Hematopoietic multipotent progenitor cell treated with erythropoietin and hydrocortisone succinate and interleukin-3 and kit ligand, for 15 days (in vitro differentiated cells): ENCODE data around the gene CLCA2.
A peak's percentile ranks its signal among the peaks of the same experiment; 100 is the strongest.

Experiments used
- DNase-seq: peaks from one replicate; pipeline ENCODE4 v3.0.0-alpha.2; 2015; ENCODE audit warnings: low spot score

Gene CLCA2

DNA sequence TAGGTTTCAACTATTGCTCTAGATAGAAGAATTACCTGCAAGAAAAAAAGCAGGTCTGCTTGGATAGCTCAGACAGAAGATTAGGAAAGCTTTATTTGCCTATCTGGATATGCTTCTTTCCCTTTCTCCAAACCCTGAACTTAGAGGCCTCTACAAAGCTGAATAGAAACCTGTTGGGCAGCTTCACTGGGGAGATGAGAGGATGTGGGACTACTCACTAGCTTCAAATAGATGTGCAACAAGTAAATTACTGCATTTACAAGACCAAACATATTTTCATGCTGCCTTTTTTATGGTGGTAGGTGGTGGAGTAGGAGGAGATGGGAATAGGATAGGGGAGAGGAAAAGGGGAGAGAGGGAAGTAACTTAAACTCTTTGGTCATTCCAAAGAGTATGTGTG is 6.4 kb downstream of the CLCA2 start:
- DNase-seq: no peak

DNA sequence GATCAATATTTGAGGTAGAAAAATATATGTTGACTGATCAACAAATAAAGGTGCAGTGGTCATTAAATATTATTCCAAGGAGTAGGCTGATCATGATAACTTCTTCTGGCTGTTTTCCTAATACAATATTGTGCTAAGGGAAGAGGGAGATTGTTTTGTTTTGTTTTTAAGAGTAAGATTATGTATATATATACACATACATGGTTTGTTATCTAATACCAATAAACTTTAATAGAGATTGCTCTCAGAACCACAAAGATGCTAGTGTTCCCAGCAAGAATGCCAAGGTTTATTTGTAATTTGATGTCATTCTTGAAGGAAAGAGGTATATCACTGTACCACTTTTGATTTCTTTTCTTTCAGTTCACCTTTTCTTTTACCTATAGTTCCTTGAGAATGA is 10.1 kb downstream of the CLCA2 start:
- no peak for DNase-seq

DNA sequence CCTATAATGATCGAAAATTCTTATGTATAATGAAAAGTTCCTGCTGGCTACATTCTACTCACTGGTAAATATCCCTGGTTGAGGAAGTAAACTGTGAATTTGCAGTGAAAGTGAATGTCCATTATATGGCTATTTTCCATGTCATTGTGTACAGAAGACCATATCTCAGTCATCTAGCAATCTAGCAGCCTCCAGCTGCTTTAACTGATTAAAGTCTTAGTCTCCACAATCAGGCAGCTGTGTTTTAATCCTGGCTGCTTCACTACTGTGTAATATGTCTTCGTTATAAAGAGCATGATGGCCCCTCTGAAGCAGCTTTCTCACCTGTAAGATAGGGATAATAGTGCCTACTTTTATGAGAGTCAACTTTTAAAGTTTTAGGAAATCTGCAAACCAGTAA is 11.4 kb downstream of the CLCA2 start:
- no peak for DNase-seq

DNA sequence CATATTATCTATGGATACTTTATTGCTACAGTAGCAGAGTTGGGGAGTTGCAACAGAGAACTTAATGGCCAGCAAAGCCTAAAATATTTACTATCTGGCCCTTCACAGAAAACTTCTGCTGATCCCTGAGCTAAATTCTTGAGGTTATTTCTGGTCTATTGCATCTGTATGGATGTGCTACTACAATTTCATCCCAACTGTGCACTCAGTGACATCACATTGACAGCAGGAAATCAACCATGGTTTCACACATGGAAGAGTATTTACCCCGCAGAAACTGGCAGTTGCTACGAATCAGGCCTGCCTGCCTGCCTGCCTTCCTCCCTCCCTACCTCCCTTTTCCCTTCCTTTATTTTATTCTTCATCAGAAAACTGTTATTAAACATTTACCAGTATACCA is 12.1 kb downstream of the CLCA2 start:
- no peak for DNase-seq

DNA sequence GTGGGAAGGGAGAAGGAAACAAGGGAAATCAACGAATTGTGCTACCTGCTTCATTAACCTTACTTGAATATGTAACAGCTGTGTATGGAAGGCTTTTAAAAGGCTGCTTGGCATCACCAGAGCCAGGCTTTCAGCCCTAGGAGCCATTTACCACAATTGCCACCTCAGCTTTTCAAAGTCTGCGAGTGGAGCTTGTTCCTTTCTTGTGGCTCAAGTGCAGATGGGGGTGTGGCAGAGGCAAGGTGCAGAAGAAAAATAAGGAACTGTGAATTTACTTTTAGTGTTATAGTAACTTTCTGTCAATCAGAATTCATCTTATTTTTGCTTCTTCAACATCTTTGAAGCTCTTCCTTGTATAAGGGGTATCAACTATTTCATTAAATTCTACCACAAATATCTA is 17.6 kb downstream of the CLCA2 start:
- no peak for DNase-seq

DNA sequence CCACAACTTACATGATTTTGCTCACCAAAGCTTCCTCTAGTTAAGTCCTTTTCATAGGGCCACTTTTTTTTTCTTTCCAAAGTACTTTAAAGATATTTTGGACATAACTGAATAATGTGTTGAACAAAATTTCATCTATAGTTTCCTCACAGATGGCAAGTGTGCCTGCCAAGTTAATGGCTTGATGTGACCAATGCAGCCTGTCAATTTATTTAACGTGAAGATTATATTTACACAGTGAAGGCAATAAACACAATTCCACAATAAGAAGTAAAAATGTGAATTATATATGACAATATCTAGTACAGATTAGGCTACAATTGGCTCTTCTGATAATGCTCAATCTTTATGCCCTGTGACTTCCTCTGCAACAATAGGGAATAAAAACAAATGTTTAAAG is 18.0 kb downstream of the CLCA2 start:
- no peak for DNase-seq

DNA sequence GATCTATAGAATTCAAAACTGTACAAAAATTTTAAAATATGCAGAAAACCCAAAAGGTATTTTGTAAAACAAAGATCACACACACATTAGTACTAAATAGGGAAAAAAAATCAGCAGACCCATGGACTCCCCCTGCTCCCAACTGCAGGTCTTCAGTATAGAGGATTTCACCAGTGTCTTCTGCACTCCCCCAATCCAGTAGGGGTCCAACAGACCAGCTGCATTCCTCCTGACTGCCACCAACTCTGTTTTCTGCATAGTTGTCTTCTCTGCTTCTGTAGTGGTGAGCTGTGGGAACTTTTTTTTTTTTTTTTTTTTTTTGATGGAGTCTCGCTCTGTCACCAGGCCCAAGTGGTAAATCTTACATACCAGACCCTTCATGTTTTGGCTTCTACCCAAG is 21.9 kb downstream of the CLCA2 start:
- DNase-seq: no peak

DNA sequence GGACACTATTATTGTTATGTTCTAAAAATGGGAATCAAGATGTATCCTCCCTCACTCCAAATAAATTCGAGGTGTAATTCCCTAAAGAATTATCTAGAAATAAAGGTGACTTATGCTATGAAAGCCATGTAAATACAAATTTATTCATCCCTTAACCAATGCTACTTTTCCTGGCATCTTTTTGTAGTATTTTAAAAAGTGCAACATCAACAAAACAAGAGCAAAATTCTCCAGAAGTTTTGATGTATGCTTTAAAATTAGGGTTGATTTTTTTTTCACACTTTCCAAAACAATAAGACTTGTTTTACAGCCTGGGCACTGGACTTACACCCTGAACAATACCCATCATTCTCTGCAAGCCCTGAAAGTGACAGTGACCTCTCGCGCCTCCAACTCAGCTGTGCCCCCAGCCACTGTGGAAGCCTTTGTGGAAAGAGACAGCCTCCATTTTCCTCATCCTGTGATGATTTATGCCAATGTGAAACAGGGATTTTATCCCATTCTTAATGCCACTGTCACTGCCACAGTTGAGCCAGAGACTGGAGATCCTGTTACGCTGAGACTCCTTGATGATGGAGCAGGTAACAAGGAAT is 23.3 kb downstream of the CLCA2 start:
- DNase-seq: no peak

DNA sequence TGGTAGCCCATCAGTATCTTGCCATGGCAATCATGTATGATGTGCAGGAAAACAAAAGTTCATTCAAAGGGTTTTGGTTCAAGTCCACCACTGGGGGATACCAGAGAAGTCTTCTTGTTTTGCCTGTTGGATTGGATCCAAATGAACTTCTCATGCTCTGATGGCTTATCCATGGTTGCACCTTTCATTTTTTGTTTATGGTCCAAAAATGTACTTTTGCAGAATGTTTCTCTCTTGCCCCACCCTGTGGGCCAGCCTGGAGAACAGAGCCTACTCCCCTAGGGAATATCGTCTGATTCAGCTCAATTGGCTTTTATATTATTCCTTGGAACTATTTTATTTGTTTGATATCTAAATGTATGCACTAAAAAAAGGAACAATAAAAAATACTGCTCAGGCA is 24.7 kb downstream of the CLCA2 start:
- peak; percentile 21 for DNase-seq

DNA sequence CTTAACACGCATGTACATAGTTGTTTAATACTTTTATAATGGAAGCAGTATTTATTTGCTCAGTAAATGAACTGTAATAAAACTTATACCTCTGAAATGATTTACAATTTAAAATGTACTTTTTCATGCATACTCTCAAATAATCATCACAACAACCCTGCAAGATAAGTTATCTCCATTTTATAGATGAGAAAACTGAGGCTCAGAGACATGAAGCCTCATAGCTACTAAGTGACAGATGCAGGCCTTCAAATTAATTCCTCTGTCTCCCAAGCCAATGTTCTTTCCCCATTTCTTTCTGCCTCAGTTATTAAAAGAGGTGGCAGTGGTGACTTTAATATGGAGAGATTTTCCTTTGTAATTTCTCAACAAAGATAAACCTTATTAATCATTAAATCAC is 25.1 kb downstream of the CLCA2 start:
- no peak for DNase-seq

DNA sequence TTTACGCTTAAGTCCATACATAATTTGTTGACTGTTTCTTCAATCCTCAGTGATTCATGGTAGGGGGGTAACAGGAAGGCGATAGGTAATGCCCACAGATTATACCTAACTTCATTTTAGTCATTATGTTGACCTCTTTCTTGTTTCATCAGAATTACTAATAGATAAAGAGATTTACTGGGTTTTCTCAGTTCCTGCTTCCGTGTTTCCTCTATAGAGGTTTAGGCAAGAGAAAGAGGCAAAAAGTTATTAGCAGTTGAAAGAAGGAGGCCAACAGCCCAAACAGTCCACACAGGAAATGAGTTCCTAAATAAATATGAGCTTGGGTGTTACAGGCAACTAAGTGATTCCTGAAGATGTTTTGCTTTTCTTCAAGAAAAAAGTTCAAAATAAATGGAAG is 26.9 kb downstream of the CLCA2 start:
- DNase-seq: no peak

DNA sequence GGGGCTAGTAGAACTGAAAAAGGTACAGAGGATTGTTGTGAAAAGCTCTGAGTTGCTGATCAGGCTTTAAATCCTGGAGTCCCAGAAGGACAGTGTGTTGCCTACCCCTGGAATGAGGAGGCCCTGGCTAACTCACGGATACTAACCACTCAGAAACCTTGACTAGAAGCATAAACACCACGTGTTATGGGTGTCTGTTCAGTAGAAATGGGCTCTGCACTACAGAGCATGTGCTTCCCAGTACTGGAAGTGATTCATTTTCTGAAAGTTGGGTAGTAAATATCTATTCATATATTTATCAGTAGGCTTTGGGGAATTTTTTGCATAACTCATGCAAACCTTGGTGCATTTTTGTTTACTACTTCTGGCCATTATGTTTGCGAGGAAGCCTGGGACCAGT is 29.7 kb downstream of the CLCA2 start:
- DNase-seq: no peak

DNA sequence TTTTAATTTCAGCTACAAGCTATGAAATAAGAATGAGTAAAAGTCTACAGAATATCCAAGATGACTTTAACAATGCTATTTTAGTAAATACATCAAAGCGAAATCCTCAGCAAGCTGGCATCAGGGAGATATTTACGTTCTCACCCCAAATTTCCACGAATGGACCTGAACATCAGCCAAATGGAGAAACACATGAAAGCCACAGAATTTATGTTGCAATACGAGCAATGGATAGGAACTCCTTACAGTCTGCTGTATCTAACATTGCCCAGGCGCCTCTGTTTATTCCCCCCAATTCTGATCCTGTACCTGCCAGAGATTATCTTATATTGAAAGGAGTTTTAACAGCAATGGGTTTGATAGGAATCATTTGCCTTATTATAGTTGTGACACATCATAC is 31.1 kb downstream of the CLCA2 start:
- DNase-seq: no peak

DNA sequence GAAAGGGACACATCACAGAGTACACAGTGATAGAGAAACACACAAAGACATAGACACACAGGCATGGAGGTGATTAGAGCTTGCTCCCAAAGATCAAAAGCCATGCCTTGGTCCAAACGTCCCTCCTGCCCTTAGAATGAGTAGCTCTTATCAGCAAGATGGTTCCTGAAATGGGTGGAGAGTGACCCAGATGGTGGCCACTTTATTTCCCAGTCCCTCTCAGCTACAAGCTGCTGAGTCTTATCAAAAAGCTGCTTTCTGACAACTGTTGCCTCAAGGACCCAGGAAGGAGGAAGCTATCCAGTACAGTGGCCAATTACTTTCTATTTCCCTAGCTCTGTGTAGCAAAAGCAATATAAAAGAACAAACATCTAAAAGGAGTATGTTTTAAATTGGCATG is 37.0 kb downstream of the CLCA2 start:
- no peak for DNase-seq

DNA sequence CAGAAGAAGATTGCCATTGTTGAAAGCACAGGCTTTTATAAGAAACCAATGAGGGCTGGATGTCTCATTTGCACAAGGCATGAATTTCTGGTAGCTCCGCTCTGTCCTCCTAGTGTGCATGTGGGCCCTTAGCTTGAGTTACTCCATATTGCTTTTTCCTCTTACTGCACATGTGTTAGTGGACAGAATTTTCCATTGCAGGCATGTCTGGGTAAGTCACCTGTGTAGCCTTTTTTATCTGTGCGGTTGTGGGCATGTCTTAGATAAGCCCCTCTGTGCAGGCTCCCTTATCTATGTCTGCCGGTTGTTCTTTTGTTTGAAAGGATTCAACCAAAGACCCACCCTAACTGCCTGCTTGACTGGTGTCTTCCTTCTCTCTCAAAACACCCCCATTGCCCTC is 37.5 kb downstream of the CLCA2 start:
- DNase-seq: no peak

DNA sequence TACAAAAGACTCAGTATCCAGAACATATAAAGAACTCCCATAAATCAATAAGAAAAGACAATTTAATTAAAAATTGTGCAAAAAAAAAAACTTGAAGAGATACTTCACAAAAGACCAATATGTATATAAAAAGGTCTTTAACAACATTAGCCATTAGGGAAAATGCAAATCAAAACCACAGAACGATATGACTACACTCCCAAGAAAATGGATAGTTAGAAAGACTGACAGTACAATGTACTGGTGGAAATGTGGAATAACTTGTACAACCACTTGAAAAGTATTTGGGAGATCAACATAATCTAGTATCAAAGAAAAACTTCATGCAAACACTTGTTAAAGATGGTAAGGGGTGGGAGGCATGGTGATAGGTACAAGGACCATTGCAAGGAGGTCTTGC is 40.8 kb downstream of the CLCA2 start:
- DNase-seq: no peak

DNA sequence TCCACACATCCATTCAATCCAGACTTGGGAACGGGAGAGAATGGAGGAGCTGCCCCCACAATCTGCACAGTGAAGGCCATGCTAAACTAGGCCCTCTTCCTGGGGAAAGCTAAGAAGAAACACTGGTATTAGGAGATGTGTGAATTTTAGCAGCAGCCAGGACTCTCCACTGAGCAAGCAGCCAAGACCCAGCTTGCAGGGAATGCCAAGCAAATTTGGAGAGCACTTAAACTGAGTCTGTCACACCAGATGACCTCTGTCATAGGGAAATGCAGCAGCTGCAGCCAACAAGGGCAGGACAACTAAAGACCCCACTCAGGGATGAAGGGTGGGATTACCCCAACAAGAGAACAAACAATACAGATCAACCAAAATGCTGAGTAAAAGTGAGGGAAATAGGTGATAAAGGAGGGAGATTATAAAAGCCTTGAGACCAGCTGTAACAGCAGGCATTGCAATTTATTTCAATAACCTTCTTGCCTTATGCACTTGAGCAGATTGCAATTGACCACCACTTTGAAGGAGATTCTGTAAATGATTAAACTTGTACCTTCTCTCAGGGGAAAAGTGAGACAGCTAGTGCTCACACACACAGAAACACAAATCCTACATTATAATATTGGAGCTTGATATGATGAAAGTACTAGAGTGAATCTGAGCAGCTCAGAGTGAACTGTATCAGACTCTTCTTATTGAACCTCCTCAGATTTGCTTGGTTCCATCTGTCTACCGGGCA is 42.3 kb downstream of the CLCA2 start:
- DNase-seq: no peak

DNA sequence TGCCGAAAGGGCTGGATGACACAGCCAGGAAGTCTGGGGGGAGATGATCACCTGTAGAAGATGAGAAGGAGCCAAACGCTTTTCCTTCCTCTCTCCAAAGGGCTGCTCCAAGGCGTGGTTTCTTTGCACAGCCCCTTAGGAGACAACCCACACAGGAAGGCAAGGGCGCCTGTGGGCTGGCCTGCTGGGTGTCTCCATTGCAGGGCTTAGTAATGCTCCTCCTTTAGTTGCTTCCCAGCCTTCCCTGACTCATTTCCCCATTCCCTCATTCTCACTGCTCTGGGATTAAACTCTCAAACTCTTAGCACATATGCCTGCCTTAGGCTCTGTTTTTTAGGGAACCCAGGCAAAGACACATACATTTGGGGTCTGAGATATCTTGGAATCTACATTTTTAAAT is 43.0 kb downstream of the CLCA2 start:
- DNase-seq: no peak

DNA sequence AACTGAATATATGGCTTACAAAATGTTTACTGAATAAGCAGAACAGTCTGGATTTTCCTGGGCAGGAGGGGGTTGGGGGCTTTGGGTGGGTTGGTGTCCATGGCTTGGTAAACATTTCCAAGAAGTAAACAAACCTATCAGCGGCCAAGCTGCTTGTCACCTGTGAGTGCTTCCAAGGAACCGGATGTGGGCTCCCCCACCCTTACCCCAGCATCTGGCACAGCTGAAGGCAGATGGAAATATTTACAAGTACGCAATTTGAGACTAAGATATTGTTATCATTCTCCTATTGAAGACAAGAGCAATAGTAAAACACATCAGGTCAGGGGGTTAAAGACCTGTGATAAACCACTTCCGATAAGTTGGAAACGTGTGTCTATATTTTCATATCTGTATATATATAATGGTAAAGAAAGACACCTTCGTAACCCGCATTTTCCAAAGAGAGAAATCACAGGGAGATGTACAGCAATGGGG is 44.6 kb downstream of the CLCA2 start, which contains the start of gene CLCA1:
Gene CLCA1, plus strand, starts transcription at position 427 of the 477 bp plus-strand sequence. Its CDS starts 45 bp downstream, at position 472.
- DNase-seq: no peak

DNA sequence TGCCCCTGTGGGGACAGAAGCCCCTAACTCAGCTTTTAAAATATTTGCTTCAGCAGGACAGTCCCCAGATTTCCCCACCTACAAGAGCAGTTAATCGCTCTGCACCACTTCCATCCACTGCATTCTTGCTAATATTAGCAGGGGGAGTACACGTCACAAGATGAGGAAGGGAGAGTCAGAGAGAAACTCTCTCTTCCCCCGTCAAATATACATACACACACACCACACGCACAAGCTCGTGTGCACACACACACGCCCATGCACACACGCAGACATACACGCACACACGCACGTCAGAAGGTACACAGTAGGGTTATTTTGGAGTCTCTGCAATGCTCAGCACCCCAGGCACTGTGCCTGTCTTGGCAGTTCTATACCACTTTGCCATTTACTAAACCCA is 46.9 kb downstream of the CLCA2 start:
- DNase-seq: no peak

DNA sequence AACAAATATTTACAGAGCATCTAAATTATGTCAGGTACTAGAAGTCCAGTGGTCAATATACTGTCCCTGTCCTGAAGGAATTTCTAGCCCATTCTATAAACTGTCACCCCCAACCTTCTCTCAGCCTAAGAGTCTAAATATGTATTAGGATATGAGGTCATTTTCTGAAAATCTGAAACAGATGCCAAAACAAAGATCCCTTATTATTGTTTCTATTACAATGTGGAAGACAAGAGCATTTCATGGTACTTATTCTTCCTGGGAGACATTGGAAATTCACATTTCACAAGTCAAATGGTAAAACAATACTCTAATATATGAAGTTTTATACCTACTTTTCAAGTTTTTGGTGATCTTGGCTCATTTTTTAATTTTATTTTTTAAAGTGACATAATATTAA is 47.3 kb downstream of the CLCA2 start:
- no peak for DNase-seq

DNA sequence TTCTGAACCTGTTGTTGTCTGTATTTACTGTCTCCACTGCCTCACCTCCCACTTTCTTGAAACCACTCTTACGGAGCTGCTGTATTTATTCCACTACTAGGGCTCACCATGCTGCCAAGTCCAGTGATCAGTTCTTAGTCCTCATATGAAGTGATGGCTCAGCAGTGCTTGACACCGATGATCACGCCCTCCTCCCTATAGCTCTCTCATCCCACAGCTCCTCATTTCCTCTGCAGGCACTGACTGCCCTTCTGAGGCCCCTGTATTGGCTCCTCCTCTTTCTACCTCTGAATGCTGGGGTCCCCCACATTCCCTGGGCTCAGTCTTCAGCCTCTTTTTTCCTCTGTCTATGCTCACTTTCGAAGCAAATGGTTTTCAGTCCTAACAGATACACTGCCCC is 48.2 kb downstream of the CLCA2 start:
- no peak for DNase-seq

DNA sequence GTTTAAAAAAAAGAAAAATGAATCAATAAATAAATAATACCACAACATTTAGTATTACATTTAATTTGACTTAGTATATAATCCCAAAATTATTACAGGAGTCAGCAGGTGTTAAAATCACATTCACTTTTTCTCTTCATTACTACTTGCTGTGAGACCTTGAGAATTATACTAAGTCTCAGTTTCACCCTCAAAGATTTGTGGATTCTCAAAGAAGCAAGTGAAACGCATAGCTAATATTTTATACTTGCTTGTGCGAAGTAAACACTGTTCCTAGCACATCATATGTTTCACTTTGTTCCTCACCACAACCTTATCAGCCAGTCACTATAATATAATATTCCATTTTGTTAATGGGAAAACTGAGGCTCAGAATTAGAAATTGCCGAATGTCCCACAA is 48.8 kb downstream of the CLCA2 start:
- DNase-seq: no peak

DNA sequence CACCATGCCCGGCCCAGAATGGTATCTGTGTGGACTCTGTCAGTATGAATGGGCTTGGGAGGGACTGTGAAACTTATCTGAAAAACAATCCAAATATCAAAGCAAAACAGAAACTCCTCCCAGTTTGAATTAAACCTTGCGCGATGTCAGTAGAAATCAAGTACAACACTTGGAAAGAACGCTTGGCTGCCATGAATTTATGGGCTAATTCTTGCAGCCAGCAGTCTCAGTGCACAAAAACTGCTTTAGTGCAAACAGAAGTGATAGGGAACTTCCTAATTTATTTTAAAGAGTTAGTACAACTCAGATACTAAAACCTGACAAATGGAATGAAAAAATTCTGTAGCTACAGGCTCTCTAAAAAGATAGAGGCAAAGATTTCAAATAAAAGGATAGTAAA is 53.3 kb downstream of the CLCA2 start:
- no peak for DNase-seq
